ENCODE measurements around the gene HOMEZ.
"Not testable (repeated sequence)": the region's sequence is repeated elsewhere in the genome, so short reads cannot be mapped to it uniquely, and the experiment has no call there.

Gene HOMEZ

DNA sequence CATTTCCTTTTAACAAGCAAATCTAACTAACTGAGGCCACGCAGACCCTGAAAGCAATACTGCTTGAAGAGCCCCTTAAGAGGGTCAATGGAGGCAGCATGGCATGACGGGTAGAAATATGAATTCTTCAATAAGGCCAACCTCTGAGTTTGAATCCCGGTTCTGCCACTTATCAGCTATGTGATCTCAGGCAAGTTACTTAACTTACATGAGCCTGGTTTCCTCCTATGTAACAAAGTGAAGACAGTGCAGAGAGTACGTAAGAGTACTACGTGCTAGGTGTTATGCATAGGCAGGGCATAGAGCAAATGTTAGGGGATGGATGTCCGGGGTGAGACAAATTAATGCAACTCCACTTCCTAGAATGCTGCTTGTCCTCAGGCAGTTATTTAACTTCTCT, 4.7 kb downstream of the HOMEZ start:
- no peak for DNase-seq

DNA sequence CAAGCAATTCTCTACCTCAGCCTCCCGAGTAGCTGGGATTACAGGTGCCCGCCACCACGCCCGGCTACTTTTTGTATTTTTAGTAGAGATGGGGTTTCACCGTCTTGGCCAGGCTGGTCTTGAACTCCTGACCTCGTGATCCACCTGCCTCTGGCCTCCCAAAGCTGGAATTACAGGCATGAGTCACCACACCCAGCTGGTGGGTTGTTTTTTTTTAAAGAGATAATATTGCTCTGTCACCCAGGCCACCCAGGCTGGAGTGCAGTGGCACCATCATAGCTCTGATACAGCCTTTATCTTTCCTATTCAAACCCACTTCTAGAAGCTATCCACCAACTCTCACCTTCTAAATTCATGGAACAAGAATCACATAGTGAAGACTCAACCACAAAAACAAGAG, 8.0 kb downstream of the HOMEZ start:
- DNase-seq = not testable (repeated sequence)

DNA sequence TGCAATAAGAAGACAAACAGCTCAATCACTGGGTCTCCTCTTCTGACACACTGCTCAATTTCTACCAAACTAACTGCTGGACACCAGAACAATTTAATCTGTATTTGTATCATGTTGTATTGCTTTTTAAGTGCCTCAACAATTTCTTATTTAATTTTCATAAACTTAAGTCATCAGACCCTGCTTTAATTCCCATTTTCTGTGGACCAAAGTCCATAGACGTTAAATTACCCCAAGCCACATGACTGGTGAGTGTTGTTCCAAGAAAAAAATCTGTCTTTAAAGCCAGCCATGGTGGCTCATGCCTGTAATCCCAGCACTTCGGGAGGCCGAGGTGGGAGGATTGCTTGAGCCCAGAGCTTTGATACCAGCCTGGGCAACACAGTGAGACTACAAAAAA, 8.7 kb downstream of the HOMEZ start:
- no peak for DNase-seq

DNA sequence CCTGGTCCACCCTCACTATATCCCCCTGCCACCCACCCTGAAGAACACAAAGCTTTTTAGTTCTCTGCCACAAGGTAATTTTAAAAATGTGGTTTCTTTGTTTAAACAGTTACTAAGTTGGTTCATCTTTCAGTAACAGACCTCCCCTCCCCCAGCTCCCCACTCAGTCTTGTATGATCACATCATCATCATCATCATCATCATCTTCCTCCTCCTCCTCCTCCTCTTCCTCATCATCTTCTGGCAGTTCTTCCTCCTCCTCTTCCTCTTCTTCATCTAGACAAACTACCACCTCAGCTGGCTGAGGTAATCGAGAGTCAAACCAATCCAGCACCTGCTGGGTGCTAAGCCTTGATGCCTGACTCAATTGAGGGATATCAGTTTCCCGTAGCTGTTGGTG, 10.5 kb downstream of the HOMEZ start:
- no peak for DNase-seq

DNA sequence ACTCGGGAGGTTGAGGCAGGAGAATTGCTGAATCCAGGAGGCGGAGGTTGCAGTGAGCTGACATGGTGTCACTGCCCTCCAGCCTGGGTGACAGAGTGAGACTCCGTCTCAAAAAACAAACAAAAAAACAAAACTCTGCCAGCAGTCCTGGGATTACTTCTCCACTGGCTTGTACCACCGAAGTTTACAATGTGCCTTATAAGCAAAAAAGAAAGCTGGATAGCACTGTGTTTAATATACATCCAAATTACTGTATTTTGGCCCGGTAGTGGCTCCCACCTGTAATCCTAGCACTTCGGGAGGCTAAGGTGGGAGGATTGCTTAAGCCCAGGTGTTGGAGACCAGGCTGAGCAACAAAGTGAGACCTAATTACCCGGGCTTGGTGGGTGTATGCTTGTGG, 16.7 kb downstream of the HOMEZ start:
- DNase-seq = no peak

DNA sequence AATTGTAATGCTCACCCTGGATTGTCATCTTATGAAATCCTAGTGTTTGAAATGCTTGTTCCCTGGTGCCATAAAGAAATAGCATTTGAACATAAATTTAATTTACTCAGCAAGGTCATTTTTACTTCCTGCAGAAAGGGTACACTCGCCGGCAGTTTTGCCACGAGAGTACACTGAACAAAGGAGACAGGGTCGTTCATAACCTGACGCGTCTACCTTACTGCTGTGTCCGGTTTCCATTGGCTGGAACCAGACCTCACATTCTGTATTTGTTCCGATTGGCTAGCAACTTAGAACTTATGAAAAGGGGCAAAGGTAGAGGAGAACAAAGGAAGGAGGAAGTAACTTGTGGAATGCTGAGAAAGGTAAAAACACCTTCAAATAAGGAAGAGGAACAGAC, 25.1 kb downstream of the HOMEZ start:
- not testable (repeated sequence) for DNase-seq

DNA sequence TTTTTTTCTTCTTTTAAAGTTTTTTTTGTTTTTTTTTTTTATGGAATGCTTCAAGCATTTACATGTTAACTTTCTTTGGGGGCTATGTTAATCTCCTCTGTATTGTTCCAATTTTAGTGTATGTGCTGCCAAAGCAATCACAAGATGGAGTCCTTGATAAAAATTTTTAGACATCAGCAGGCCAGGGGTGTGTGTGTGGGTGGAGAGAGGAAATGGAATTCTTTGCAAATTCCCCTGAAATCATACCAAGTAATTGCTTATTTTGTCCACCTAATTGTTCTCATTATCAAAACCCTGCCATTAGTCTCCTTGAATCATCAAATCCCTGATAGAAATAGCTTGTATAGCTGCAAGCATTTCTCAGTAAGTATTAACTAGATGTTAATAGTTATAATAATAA, 26.5 kb downstream of the HOMEZ start:
- no peak for DNase-seq

DNA sequence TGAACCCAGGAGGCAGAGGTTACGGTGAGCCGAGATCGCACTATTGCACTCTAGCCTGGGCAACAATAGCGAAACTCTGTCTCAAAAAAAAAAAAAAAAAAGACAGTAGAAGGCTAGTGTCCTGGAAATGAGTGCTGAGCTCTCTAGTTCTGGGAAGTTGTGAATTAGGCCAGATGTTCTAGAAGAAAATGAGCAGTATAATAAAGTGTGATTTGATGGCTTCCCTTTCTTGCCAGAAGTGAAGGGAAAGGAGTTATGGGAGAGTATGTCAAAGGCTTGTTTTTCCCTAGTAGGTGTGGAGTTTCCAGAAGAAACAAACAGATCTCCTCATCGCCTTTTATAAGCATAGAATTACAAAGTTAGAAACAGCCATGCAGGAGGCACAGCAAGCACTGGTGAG, 27.7 kb downstream of the HOMEZ start:
- no peak for DNase-seq

DNA sequence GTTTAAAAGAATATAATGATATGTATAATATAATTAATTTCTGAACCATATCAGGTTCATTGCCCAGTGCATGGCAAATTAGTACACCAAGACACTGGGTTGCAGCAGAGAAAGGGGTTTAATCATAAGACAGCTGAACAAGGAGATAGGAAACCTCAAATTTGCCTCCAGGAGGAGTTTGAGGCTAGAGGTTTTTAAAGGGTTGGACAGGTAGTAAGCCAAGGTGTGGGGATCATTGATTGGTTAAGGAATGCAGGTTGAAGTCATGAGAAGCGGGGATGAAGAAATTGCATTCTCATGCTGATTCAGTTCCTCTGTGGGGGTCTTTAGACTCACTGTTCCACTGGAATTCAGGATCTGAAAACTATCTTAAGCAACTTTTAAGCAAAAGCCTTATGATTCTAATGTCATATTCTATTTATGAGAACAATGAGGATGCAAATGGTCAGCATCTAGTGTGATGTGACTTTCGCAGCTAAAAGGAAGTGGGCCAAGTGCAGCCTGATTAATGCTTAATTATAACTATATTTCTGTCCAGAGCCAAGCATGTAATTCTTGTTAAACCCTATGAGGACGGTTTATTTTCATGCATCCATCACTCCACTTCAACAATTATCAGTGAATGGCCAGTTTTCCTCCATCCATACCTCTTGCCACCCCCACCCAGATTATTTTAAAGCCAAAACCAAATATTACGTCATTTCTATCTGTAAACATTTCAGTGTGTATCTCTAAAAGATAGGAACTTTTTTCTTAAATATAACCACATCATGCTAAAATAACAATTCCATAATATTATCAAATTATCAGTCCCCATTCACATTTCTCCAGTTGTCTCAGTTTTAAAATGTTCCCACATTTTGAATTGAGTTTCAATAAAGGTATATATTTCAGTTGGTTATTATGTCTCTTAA, 33.3 kb downstream of the HOMEZ start:
- DNase-seq = no peak

DNA sequence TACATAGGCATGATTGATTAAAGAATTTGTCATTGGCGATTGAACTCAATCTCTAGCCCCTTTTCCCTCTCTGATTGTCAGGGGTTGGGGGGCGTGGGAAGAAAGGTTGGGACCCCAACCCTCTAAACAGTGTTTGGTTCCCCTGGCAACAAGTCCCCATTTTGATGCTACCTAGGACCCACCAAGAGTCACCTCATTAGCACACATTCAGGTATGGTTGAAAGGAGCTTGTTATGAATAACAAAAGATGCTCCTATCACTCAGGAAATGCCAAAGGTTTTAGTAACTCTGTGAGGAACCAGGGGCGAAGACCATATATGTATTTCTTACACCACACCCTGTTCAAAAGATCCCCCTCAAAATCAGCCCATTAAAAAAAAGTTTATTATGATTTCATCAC, 33.9 kb downstream of the HOMEZ start:
- no peak for DNase-seq

DNA sequence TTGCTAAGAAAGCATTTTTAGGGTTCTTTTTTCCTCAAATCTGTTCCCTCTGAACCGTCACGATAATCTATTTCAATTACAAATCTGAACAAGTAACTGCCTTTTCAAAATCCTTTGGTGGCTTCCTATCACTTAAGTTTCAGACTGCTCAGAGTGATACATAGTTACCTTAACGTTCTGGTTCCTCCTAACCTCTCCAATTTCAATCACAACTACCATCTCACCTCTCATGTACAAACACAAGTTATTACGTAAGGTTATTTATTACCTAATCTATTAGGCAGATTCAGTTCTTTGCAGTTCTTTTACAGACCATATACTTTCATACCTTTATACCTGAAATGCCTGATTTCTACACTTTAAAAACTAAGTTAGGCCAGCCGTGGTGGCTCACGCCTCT, 36.1 kb downstream of the HOMEZ start:
- DNase-seq = no peak

DNA sequence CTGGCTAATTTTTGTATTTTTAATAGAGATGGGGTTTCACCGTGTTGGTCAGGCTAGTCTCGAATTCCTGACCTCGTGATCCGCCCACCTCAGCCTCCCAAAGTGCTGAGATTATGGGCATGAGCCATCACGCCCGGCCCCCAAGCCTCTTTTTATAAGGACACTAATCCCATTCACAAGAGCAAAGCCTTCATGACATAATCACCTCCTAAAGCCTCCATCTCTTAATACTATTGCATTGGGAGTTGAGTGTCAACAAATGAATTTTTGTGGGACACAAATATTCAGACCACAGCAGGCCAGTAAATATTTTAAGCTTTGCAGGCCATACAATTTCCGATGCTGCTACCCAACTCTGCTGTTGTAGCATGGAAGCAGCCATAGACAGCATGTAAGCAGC, 37.3 kb downstream of the HOMEZ start:
- no peak for DNase-seq

DNA sequence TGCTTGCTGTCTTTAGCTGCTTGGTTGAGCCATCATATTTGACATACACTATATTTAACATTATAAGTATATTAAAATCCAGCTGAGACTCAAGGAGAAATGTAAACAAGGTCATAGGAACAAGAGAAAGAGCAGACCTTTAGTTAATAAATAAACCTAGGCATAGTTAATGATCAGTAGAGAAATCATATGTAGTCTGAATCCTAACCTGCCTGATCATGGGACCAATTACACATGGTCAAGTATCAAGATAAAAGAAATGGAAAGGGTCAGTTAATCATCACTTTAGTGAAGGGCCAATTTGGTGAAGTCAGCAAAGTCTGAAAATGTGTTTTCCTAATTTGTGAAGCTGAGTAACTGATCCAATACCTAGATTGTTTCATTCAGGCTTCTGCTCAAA, 40.6 kb downstream of the HOMEZ start:
- no peak for DNase-seq

DNA sequence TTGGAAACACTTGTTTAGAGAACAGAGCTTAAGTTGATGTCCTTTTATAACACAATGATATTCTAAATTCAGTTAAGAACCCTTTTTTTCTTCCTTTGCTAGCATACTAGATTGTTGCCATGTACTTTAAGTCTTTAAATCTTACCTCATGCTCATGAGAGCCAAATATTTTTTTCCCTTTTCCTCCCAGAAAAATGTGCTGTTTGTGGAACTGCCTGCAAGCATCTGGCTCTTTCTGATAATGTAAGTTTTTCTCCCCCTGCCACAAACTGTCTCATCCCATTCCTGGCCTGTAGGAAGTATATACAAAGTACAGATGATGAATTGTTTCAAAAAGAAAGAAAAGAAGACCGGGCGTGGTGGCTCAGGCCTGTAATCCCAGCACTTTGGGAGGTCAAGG, 42.9 kb downstream of the HOMEZ start:
- no peak for DNase-seq

DNA sequence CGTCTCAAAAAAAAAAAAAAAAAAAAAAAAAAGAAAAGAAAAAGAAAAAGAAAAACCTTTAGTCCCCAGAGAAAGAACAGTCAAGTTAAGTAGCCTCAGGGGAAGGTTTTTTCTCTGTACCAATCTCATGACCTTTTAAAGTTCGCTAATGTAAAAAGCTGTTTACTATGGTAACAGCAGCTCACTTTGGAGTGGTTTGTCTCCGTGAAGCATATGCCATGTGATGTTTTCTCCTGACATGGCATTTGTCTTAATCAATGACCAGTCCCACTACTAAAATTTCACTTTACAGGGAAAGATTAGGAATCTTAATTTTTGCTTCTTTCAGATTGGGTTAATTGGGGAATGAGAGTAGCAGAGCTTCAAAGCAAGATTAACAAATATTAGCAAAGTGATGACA, 43.9 kb downstream of the HOMEZ start:
- no peak for DNase-seq

DNA sequence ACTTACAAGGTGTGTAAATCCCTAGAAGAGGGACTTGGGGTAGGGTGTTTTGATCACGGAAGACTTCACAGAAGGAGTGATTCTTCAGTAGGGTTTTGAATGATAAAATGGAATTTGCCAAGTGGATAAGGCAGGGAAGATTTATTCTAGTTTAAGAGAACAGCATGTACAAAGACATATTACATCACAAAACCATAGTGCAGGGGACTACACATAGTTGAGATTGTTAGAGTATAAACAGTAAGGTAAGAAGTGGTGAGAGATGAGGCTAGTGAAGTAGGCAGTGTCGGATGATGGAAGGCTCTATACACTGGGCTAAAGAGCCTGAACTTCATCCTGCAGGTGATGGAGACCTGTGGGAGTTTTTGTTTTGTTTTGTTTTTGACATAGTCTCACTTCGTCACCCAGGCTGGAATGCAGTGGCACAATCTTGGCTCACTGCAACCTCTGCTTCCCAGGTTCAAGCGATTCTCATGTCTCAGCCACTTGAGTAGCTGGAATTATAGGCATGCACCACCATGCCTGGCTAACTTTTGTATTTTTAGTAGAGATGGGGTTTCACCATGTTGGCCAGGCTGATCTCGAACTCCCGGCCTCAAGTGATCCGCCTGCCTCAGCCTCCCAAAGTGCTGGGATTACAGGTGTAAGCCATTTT, 44.7 kb downstream of the HOMEZ start:
- DNase-seq = not testable (repeated sequence)

DNA sequence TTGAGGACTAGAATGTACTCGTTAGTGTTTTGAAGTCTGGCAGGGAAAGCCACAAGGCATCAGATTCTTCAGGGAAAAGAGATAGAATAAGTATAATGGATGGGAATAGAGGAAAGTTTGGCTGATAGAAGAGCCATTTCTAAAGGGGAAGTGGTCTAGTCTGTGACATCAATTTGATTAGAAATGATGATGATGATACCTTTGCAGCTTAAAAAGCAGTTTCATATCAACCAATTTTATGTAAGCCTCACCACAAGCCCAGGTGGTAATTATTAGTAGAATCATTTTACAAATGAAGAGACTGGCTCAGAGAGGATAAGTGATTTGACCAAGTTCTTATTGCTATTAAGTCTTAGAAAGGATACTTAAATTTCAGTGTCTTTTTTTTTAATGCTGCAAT, 45.3 kb downstream of the HOMEZ start:
- DNase-seq = no peak

DNA sequence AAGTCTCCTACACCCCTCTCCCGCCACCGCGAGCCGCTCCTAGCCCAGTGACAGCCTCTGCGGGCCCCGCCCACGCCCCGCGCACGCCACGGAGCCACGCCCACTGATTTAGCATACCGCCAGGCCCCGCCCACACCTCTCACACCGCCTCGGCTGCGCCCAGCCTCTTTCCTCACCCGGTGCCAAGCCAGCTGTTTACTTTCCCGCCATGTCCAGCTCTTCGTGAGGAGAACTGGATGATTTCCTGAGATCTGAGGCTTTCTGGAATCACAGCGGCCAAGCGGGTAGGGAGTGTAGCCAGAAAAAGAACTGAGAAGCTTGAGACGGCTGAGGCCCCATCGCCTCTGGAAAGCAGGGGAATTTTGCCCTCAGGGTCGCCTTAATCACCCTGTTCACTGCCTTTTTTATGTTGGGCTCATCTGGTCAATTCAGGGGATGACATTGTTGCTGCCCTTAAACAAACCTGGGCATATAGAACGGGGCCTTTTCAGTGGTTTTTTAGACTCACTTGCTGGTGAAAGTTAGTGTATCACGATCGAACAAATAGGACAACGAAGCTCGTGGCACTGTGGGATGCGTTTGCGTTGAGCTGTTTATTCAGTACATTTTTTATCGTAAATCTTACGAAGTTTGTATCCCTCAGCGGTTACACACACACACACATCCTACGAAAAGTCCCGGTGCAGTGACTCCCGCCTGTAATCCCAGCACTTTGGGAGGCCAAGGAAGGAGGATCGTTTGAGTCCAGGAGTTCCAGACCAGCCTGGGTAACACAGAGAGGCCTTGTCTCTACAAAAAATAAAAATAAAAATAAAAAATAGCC, 47.9 kb downstream of the HOMEZ start, which contains the start of gene RNF212B:
RNF212B (plus strand) TSS at position 165 of the 823 bp plus-strand sequence. CDS start 2,410 bp downstream, outside the sequence.
- peak in 12 of 14 donors; percentile 1 to 57 (median 26) for DNase-seq

DNA sequence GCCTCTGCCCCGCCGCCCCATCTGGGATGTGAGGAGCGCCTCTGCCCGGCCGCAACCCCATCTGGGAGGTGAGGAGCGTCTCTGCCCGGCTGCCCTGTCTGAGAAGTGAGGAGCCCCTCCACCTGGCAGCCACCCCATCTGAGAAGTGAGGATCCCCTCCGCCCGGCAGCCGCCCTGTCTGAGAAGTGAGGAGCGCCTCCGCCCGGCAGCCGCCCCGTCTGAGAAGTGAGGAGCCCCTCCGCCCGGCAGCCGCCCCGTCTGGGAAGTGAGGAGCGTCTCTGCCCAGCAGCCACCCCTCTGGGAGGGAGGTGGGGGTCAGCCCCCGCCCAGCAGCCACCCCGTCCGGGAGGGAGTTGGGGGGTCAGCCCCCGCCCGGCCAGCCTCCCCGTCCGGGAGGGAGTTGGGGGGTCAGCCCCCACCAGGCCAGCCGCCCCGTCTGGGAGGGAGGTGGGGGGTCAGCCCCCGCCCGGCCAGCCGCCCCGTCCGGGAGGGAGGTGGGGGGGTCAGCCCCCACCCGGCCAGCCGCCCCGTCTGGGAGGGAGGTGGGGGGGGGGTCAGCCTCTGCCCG, 53.6 kb downstream of the HOMEZ start:
- not testable (repeated sequence) for DNase-seq

DNA sequence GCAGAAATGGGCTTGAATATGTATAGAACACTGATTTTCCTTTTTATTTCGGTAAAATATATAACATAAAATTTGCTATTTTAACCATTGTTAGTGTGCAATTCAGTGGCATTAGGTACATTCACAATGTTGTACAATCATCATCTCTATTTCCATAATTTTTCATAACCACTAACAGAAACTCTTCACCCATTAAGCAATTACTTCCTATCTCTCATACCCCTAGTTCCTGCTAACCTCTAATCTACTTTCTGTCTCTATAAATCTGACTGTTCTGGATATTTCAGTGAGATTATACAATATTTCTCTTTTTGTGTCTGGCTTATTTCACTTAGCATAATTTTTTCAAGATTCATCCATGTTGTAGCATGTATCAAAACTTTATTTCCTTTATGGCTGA, 57.1 kb downstream of the HOMEZ start:
- no peak for DNase-seq

DNA sequence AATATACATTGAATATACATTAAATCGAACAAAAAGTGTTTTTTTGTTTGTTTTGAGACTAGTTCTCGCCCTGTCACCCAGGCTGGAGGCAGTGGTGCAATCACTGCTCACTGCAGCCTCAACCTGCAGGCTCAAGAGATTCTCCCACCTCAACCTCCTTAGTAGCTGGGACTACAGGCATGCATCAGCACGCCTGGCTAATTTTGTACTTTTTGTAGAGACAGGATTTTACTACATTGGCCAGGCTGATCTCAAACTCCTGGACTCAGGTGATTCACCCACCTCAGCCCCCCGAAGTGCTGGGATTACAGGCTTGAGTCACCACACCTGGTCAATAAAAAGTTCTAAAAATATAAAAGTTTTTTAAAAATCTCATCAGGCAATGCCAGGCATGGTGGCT, 58.4 kb downstream of the HOMEZ start:
- no peak for DNase-seq

DNA sequence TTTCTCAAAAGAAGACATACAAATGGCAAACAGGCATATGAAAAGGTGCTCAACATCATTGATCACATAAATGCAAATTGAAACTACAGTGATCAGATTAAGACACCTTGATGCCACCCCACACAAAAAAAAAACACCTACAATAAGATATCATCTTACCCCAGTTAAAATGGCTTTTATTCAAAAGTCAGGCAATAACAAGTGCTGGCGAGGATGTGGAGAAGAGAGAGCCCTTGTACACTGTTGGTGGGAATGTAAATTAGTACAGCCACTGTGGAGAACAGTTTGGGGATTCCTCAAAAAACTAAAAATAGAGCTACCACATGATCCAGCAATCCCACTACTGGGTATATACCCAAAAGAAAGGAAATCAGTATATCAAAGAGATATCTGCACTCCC, 61.0 kb downstream of the HOMEZ start:
- DNase-seq = not testable (repeated sequence)

Data from C1 segment of cervical spinal cord (tissue), 14 donors.